HG03571 (cell line): ENCODE measurements around the gene ZNF35.

Source experiments
- ATAC-seq: cut with Tn5 transposase; IDR thresholded peaks from one replicate; pipeline ENCODE4 v1.9.1; 2021; ENCODE audit not compliant: unreplicated experiment

The ZNF35 gene

DNA sequence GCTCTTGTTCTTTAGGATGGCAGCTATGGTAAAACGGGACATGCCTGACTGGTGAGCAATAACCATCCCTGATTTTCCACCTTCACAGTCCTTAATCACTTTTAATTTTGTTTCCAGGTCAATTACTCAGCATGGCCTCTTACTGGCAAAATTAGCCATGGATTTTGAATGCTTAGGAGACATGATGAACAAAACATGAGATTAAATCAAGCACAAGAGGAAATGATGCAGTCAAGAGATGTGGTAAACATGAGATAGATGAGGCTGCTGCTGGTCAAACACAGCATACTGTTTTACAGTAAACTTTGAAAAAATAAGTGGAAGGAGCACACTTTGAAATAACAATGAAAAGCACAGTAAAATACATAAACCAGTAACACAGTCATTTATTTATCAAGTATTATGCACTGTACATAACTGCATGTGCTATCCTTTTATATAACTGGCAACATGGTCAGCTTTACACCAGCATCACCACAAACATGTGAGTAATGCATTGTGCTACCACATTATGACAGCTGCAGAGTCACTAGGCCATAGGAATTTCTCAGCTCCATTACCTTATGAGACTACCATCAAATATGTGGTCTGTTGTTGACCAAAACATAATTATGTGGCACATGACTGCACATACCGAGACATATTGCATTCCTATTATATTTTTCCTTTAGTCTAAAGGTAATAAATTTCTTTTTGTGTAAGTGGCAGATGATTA is 33.8 kb downstream of the ZNF35 start:
- no peak for ATAC-seq

DNA sequence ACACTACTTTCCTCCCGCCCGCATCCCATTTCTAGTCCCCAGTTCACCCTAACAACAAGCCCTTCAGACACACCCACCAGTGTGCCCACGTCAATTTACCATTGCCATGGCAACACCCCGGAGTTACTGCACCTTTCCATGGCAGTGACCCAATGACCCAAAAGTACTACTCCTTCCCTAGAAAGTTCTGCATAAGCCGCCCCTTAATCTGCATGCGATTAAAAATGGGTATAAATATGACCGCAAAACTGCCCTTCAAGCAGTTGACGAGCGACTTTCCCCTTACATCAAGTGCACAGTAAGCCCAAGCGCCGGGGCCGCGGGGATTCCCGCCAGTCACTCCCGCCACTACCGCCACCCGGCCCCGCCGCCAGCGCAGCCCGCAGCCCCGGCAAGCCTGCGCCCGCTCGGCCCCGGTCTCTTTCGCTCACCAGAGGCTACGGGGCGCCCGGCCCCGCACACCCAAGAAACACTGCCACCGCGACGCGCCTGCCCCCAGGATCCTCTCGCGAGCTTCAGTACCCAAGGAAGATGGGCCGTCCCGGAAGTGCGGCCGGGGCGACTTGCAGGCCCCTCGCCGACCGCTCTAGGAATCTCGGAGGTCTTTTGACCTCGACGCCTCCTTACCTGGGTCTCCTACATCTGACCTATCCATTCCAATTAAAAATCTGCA is 36.7 kb downstream of the ZNF35 start:
- ATAC-seq, result no peak

DNA sequence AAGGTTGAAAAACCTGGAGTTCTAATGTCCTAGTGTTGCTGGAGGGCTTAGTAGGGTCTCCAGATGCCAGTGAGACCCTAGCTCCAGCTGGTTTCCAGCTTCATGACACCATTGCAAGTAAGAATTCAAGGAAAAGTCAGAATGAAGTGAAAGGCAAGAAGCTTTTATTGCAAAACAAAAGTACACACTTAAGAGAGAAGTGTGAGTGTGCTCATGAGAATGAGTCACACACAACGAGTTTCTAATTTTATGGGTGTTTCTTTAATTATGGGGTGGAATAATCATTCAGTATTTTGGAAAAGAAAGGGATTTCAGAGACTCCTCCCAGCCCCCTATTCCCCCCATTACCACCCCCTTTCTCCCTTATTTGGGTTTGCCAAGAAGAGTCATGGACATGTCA is 39.4 kb downstream of the ZNF35 start:
- no peak for ATAC-seq
